Neural cell (in vitro differentiated cells): ENCODE measurements around the gene DPYD.

Experiments used
- CTCF ChIP-seq: fragments of 450-650 bp; IDR thresholded peaks from 2 replicates; pipeline ENCODE4 v1.5.1; 2014; ENCODE audit warnings: antibody characterized with exemption, mild to moderate bottlenecking, moderate library complexity; ENCODE audit not compliant: poor library complexity, severe bottlenecking
- EP300 ChIP-seq: fragments of 450-650 bp; conservative IDR thresholded peaks from 2 replicates; pipeline ENCODE4 v1.6.1; 2014; ENCODE audit warnings: antibody characterized with exemption, mild to moderate bottlenecking, moderate library complexity; ENCODE audit not compliant: poor library complexity, severe bottlenecking
- EZH2 ChIP-seq: fragments of 200-600, 300-800 bp; shearing (Covaris generic), sonication (generic); IDR thresholded peaks from 2 replicates; pipeline ENCODE4 v1.6.1; 2014; ENCODE audit warnings: antibody characterized with exemption, low read length, borderline replicate concordance, mild to moderate bottlenecking; ENCODE audit not compliant: insufficient read depth, poor library complexity, severe bottlenecking
- POLR2AphosphoS5 ChIP-seq: IDR thresholded peaks from 2 replicates; pipeline ENCODE4 v1.6.1; 2012
- RAD21 ChIP-seq: fragments of 450-650 bp; conservative IDR thresholded peaks from 2 replicates; pipeline ENCODE4 v1.6.1; 2014; ENCODE audit warnings: antibody characterized with exemption, mild to moderate bottlenecking, moderate library complexity
- REST ChIP-seq: IDR thresholded peaks from 2 replicates; pipeline ENCODE4 v1.6.1; 2012; ENCODE audit warnings: borderline replicate concordance
- SMC3 ChIP-seq: fragments of 450-650 bp; conservative IDR thresholded peaks from 2 replicates; pipeline ENCODE4 v1.6.1; 2014; ENCODE audit warnings: antibody characterized with exemption, mild to moderate bottlenecking, moderate library complexity; ENCODE audit not compliant: poor library complexity
- TAF1 ChIP-seq: IDR thresholded peaks from 2 replicates; pipeline ENCODE4 v1.6.1; 2012; ENCODE audit warnings: low read depth

- TF ChIP-seq POLR2AphosphoS5 (no peak), CTCF (no peak), EP300 (no peak), REST (no peak), TAF1 (no peak), EZH2 (no peak), RAD21 (no peak), SMC3 (no peak)
These were observed 209.0 kb downstream of the DPYD start for GRCh38 chr1:97711858-97712257.
